Natural killer cell (primary cell): ENCODE measurements around the gene AUTS2. TPM values are rescaled to one million over a fixed set of nuclear protein-coding genes. Genes with fewer than 3 reads are reported as not detected.

Experiments
- ATAC-seq, 3 donors: fragments of 150-1000 bp in 2 of 3; fragments of 200-7000 bp in 1 of 3; cut with Tn5 transposase; 1 replicate in 1 of 3; 2 replicates in 2 of 3; pipeline ENCODE4 v1.10.0; 2021; ENCODE audit warnings: mild to moderate bottlenecking in 2 of 3, moderate library complexity in 2 of 3
- DNase-seq, 2 donors: peaks; one replicate each; pipeline versions ENCODE4 v3.0.0 to v3.0.0-alpha.2; 2013 to 2021; ENCODE audit warnings: mixed read lengths in 1 of 2
- H3K27ac ChIP-seq: one replicate; pipeline ENCODE4 v1.5.1; 2013; ENCODE audit warnings: mild to moderate bottlenecking, low read length
- H3K27me3 ChIP-seq: one replicate; pipeline ENCODE4 v1.6.1; 2013; ENCODE audit warnings: low read length; ENCODE audit not compliant: control insufficient read depth, insufficient read depth
- H3K36me3 ChIP-seq: one replicate; pipeline ENCODE4 v1.6.1; 2013; ENCODE audit warnings: low read length; ENCODE audit not compliant: control insufficient read depth, insufficient read depth
- H3K4me1 ChIP-seq: one replicate; pipeline ENCODE4 v1.6.1; 2013; ENCODE audit warnings: low read length; ENCODE audit not compliant: control insufficient read depth, insufficient read depth
- H3K4me3 ChIP-seq: one replicate; pipeline ENCODE4 v1.5.1; 2013; ENCODE audit warnings: low read length
- H3K9me3 ChIP-seq: one replicate; pipeline ENCODE4 v1.6.1; 2013; ENCODE audit warnings: low read length; ENCODE audit not compliant: control insufficient read depth, insufficient read depth
- H3K27ac Mint-ChIP-seq, 2 donors: one replicate each; pipeline ENCODE4 v1.8.0; 2022; ENCODE audit warnings: mild to moderate bottlenecking in 2 of 2, mixed read lengths in 2 of 2, moderate library complexity in 1 of 2
- H3K27me3 Mint-ChIP-seq, 2 donors: one replicate each; pipeline ENCODE4 v1.8.0; 2022; ENCODE audit warnings: low read depth in 2 of 2, mixed read lengths in 2 of 2
- H3K36me3 Mint-ChIP-seq: one replicate; pipeline ENCODE4 v1.8.0; 2022; ENCODE audit warnings: mixed read lengths
- H3K4me1 Mint-ChIP-seq, 2 donors: one replicate each; pipeline ENCODE4 v1.8.0; 2022; ENCODE audit warnings: mixed read lengths in 2 of 2
- H3K4me3 Mint-ChIP-seq: one replicate; pipeline ENCODE4 v1.8.0; 2022; ENCODE audit warnings: mild to moderate bottlenecking, moderate library complexity, mixed read lengths
- H3K9me3 Mint-ChIP-seq, 2 donors: one replicate each; pipeline ENCODE4 v1.8.0; 2022; ENCODE audit warnings: mixed read lengths in 2 of 2
- WGBS: methylation state at CpG from one replicate; pipeline ENCODE4 v1.1.7; 2013; ENCODE audit warnings: missing lambda C conversion rate; ENCODE audit not compliant: insufficient coverage; 5-methylcytosine and 5-hydroxymethylcytosine counted together
- intact Hi-C: fragments of 100-400 bp; cut with micrococcal nuclease; formaldehyde crosslinking; loops from one replicate; pipeline ENCODE4 v1.14.2; 2022
- total RNA-seq, 4 donors: library from RNA; stranded (reverse); fragments of 120-200 nt in 1 of 4; gene quantifications; one replicate each; pipeline versions ENCODE4 v1.2.3 to v1.2.4, GENCODE V29; 2013 to 2022
- TF ChIP-seq, protein P1 (sequence below): fragments of 200-600 bp; IDR thresholded peaks from one replicate; pipeline ENCODE4 v1.8.0; 2022; ENCODE audit warnings: antibody characterized with exemption

The AUTS2 gene
- total RNA-seq, 3 donors from 2014 or later (not counting 1 experiment from before 2014, with no cell fraction given), result 147 to 197 (median 155) TPM

- H3K4me3 ChIP-seq, result no peak overlapping the region
- peak overlapping the region in 1 of 2 donors; percentile 21 for H3K27ac Mint-ChIP-seq
- H3K4me3 Mint-ChIP-seq, result no peak overlapping the region
- H3K36me3 ChIP-seq, result no peaks in the 10 kb centered on the region
- TF ChIP-seq, protein P1, sequence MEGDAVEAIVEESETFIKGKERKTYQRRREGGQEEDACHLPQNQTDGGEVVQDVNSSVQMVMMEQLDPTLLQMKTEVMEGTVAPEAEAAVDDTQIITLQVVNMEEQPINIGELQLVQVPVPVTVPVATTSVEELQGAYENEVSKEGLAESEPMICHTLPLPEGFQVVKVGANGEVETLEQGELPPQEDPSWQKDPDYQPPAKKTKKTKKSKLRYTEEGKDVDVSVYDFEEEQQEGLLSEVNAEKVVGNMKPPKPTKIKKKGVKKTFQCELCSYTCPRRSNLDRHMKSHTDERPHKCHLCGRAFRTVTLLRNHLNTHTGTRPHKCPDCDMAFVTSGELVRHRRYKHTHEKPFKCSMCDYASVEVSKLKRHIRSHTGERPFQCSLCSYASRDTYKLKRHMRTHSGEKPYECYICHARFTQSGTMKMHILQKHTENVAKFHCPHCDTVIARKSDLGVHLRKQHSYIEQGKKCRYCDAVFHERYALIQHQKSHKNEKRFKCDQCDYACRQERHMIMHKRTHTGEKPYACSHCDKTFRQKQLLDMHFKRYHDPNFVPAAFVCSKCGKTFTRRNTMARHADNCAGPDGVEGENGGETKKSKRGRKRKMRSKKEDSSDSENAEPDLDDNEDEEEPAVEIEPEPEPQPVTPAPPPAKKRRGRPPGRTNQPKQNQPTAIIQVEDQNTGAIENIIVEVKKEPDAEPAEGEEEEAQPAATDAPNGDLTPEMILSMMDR, result no peak
- no peaks in the 10 kb centered on the region for H3K27me3 Mint-ChIP-seq
- no peaks in the 10 kb centered on the region for H3K36me3 Mint-ChIP-seq
- H3K27ac ChIP-seq, result no peak overlapping the region
- H3K9me3 ChIP-seq, result no peaks in the 10 kb centered on the region
- no peak for ATAC-seq
- intact Hi-C loops, result no loop called here
- no peaks in the 10 kb centered on the region for H3K9me3 Mint-ChIP-seq
- peaks cover 0 to 11% of the 10 kb centered on the region in 2 donors for H3K4me1 Mint-ChIP-seq
- H3K4me1 ChIP-seq, result no peaks in the 10 kb centered on the region
- DNase-seq, result no peak
- WGBS, result 80% methylated on average over 5 of the region's 5 CpGs
- no peaks in the 10 kb centered on the region for H3K27me3 ChIP-seq
Observed at GRCh38 chr7:70000737-70001348, 402.6 kb downstream of the AUTS2 start.

DNA sequence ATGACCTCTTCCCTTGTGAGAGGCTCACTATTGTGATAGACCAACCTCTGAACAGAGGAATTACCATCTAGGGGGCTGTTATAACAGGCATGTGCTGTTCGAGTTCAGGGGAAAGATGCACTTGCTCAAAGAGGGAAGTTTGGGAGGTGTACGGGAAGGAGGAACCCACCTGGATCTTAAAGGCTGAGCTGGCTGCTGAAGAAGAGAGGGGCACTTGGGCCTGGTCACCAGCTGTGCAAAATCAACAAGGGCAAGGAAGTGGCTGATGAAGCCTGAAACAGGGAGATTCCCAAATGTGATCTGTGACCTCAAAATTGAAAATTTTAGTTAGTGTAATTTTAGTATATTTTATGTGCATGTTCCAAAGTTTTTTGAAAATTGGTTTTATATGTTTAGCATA, 407.2 kb downstream of the AUTS2 start:
- TF ChIP-seq, protein P1, result no peak
- Mint-ChIP-seq H3K27me3 (no peaks in the 10 kb centered on the region), H3K27ac (no peak overlapping the region), H3K9me3 (no peaks in the 10 kb centered on the region), H3K4me3 (no peak overlapping the region), H3K4me1 (peaks cover 8 to 22% of the 10 kb centered on the region in 2 donors), H3K36me3 (no peaks in the 10 kb centered on the region)
- intact Hi-C loops, result no loop called here
- no peak for DNase-seq
- Histone ChIP-seq H3K4me1 (no peaks in the 10 kb centered on the region), H3K36me3 (no peaks in the 10 kb centered on the region), H3K27ac (no peak overlapping the region), H3K4me3 (no peak overlapping the region), H3K27me3 (no peaks in the 10 kb centered on the region), H3K9me3 (no peaks in the 10 kb centered on the region)
- ATAC-seq, result no peak
- 54% methylated on average over 2 of the region's 2 CpGs for WGBS

GRCh38 chr7:70005891-70006260, 407.6 kb downstream of the AUTS2 start:
- no peaks in the 10 kb centered on the region for H3K27me3 ChIP-seq
- no peaks in the 10 kb centered on the region for H3K9me3 ChIP-seq
- WGBS, result 58% methylated on average over 7 of the region's 7 CpGs
- no peak for ATAC-seq
- no peak for DNase-seq
- H3K27ac ChIP-seq, result no peak overlapping the region
- Mint-ChIP-seq H3K27me3 (no peaks in the 10 kb centered on the region), H3K36me3 (no peaks in the 10 kb centered on the region), H3K4me3 (no peak overlapping the region), H3K4me1 (peaks cover 8 to 20% of the 10 kb centered on the region in 2 donors), H3K27ac (no peak overlapping the region), H3K9me3 (no peaks in the 10 kb centered on the region)
- intact Hi-C loops, result no loop called here
- TF ChIP-seq, protein P1, result no peak
- H3K36me3 ChIP-seq, result no peaks in the 10 kb centered on the region
- no peak overlapping the region for H3K4me3 ChIP-seq
- H3K4me1 ChIP-seq, result no peaks in the 10 kb centered on the region
